SU-DHL-6 (cell line): ENCODE data around the gene APOL4.

Experiments
- EZH2phosphoT487 ChIP-seq: fragments of 200-600 bp; sonication (generic), shearing (Covaris generic); conservative IDR thresholded peaks from 2 replicates; pipeline ENCODE4 v1.6.1; 2018; ENCODE audit warnings: mild to moderate bottlenecking, antibody characterized with exemption, low read length, moderate library complexity, mixed read lengths
- TF ChIP-seq, protein P1 (sequence below): fragments of 200-600 bp; sonication (generic); IDR thresholded peaks from one replicate; pipeline ENCODE4 v1.5.1; 2017; ENCODE audit warnings: antibody characterized with exemption, mild to moderate bottlenecking, low read length, moderate library complexity; ENCODE audit not compliant: insufficient read depth, poor library complexity, severe bottlenecking

DNA sequence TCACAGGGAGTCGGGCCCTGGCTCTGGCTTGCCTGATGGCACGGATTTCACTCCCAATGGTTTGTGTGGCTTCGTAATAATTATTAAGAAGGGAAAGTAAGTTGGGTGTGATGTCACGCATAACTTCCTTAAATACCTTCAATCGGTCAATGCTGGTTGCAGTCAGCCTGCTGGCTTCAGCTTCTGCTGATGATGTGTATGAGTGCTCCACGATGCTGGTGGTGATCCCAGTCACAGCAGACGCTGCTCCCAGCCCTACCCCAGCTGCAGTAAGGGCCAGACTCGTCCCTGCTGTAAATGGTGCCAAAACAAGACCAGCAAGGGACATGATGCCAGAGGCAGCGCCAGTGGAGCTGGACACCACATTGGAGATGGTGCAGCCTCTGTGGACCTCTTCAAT is 60.1 kb downstream of the APOL4 start:
- TF ChIP-seq, protein P1, sequence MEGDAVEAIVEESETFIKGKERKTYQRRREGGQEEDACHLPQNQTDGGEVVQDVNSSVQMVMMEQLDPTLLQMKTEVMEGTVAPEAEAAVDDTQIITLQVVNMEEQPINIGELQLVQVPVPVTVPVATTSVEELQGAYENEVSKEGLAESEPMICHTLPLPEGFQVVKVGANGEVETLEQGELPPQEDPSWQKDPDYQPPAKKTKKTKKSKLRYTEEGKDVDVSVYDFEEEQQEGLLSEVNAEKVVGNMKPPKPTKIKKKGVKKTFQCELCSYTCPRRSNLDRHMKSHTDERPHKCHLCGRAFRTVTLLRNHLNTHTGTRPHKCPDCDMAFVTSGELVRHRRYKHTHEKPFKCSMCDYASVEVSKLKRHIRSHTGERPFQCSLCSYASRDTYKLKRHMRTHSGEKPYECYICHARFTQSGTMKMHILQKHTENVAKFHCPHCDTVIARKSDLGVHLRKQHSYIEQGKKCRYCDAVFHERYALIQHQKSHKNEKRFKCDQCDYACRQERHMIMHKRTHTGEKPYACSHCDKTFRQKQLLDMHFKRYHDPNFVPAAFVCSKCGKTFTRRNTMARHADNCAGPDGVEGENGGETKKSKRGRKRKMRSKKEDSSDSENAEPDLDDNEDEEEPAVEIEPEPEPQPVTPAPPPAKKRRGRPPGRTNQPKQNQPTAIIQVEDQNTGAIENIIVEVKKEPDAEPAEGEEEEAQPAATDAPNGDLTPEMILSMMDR: no peak
- no peak for TF ChIP-seq EZH2phosphoT487
